Measurements from ENCODE around the gene SLC18A3. TPM values are rescaled to one million over a fixed set of nuclear protein-coding genes. Genes with fewer than 3 reads are reported as not detected.

Gene SLC18A3
- total RNA-seq: not detected

GRCh38 chr10:49610114-49610457 lies at the start of gene SLC18A3:
Gene SLC18A3 (plus strand): TSS chr10:49610310. CDS start chr10:49610741, 431 bp downstream.
- ChIA-PET POLR2A (no interaction called here), CTCF (no interaction called here)

GRCh38 chr10:49560526-49560925 lies 49.6 kb upstream of the SLC18A3 start:
- ChIA-PET CTCF (no interaction called here), POLR2A (no interaction called here)

- ChIA-PET POLR2A (no interaction called here), CTCF (interaction anchor here (0.9 kb wide), 1 partner anchor 31 kb away, joined by 3 read pairs; no protein-coding TSS in a partner anchor)
Measured at GRCh38 chr10:49562893-49563292, 47.2 kb upstream of the SLC18A3 start.

- CTCF ChIA-PET: no interaction called here
Measured at GRCh38 chr10:49564461-49565009, 45.6 kb upstream of the SLC18A3 start.

GRCh38 chr10:49567810-49568209 lies 42.3 kb upstream of the SLC18A3 start:
- POLR2A ChIA-PET: no interaction called here
- CTCF ChIA-PET: no interaction called here

More at GRCh38 chr10:49564461-49565009, 45.6 kb upstream of the SLC18A3 start:
- POLR2A ChIA-PET: no interaction called here

GRCh38 chr10:49568235-49568634 lies 41.9 kb upstream of the SLC18A3 start:
- ChIA-PET POLR2A (no interaction called here), CTCF (no interaction called here)

- ChIA-PET POLR2A (no interaction called here), CTCF (no interaction called here)
Measured at GRCh38 chr10:49569031-49569631, 41.0 kb upstream of the SLC18A3 start.

GRCh38 chr10:49571388-49571787 lies 38.7 kb upstream of the SLC18A3 start:
- ChIA-PET CTCF (no interaction called here), POLR2A (no interaction called here)

- ChIA-PET CTCF (no interaction called here), POLR2A (no interaction called here)
Measured at GRCh38 chr10:49572594-49573114, 37.5 kb upstream of the SLC18A3 start.

GRCh38 chr10:49575489-49576072 lies 34.5 kb upstream of the SLC18A3 start:
- ChIA-PET POLR2A (no interaction called here), CTCF (no interaction called here)

GRCh38 chr10:49577182-49577925 lies 32.8 kb upstream of the SLC18A3 start:
- CTCF ChIA-PET: interaction anchor here (0.7 kb wide), 1 partner anchor 184 kb away, joined by 3 read pairs; no protein-coding TSS in a partner anchor
- POLR2A ChIA-PET: no interaction called here

- CTCF ChIA-PET: no interaction called here
- POLR2A ChIA-PET: interaction anchor here (0.6 kb wide), 1 partner anchor 365 kb away, joined by 4 read pairs; no protein-coding TSS in a partner anchor
Measured at GRCh38 chr10:49578392-49578791, 31.7 kb upstream of the SLC18A3 start.

GRCh38 chr10:49579621-49580020 lies 30.5 kb upstream of the SLC18A3 start:
- POLR2A ChIA-PET: no interaction called here
- CTCF ChIA-PET: no interaction called here

- POLR2A ChIA-PET: no interaction called here
- CTCF ChIA-PET: no interaction called here
Measured at GRCh38 chr10:49585387-49585786, 24.7 kb upstream of the SLC18A3 start.

GRCh38 chr10:49587981-49588380 lies 22.1 kb upstream of the SLC18A3 start:
- ChIA-PET POLR2A (no interaction called here), CTCF (no interaction called here)

GRCh38 chr10:49592726-49593563 lies 17.2 kb upstream of the SLC18A3 start:
- ChIA-PET POLR2A (no interaction called here), CTCF (interaction anchor here (1.1 to 1.3 kb wide), 3 partner anchors 10 to 30 kb away, joined by 3 to 4 read pairs (median 4); no protein-coding TSS in a partner anchor)

- POLR2A ChIA-PET: no interaction called here
- CTCF ChIA-PET: interaction anchor here (1.1 to 1.3 kb wide), 4 partner anchors 9 to 57 kb away, joined by 3 to 4 read pairs (median 4); no protein-coding TSS in a partner anchor
Measured at GRCh38 chr10:49593564-49593875, 16.6 kb upstream of the SLC18A3 start.

- POLR2A ChIA-PET: no interaction called here
Measured at GRCh38 chr10:49593998-49594397, 16.1 kb upstream of the SLC18A3 start.

GRCh38 chr10:49594594-49594993 lies 15.5 kb upstream of the SLC18A3 start:
- ChIA-PET POLR2A (no interaction called here), CTCF (interaction anchor here (1.1 kb wide), 1 partner anchor 56 kb away, joined by 4 read pairs; no protein-coding TSS in a partner anchor)

More at GRCh38 chr10:49593998-49594397, 16.1 kb upstream of the SLC18A3 start:
- CTCF ChIA-PET: interaction anchor here (1.1 to 1.3 kb wide), 3 partner anchors 12 to 57 kb away, joined by 3 to 4 read pairs (median 4); no protein-coding TSS in a partner anchor

Measured in activated CD8-positive, alpha-beta memory T cell treated with anti-CD3 and anti-CD28 coated beads for 36 hours (primary cell).